ENCODE measurements around the gene FAM118A. TPM values are rescaled to one million over a fixed set of nuclear protein-coding genes. Genes with fewer than 3 reads are reported as not detected.

The FAM118A gene
- total and polyA plus RNA-seq, 12 donors, result 10.2 to 35.7 (median 16.3) TPM

GRCh38 chr22:45376009-45376408 is 66.3 kb downstream of the FAM118A start:
- Histone ChIP-seq H3K9me3 (no peaks in the 10 kb centered on the region), H3K36me3 (no peaks in the 10 kb centered on the region), H3K27ac (no peak overlapping the region), H3K4me1 (peaks cover 0 to 10% (median 0%) of the 10 kb centered on the region in 9 donors), H3K4me3 (no peak overlapping the region), H3K27me3 (no peaks in the 10 kb centered on the region)
- intact Hi-C loops (cut with DNase I), result no loop called here
- ATAC-seq, result no peak
- WGBS, 2 donors, result 91 to 95% methylated on average over 3 of the region's 3 CpGs
- TF ChIP-seq CTCF (IDR thresholded peaks at IDR 0.05), result no peak
- DNase-seq, result no peak

- DNase-seq (peak in 1 of 2 donors; percentile 7), ATAC-seq (no peak)
- 63 to 75% methylated on average over 1 of the region's 1 CpG for WGBS, 2 donors
- Histone ChIP-seq H3K36me3 (no peaks in the 10 kb centered on the region), H3K27ac (no peak overlapping the region), H3K4me3 (no peak overlapping the region), H3K4me1 (peaks cover 0 to 10% (median 0%) of the 10 kb centered on the region in 9 donors), H3K27me3 (no peaks in the 10 kb centered on the region), H3K9me3 (no peaks in the 10 kb centered on the region)
- intact Hi-C loops (cut with DNase I), result no loop called here
- TF ChIP-seq CTCF (IDR thresholded peaks at IDR 0.05), result no peak
Measured at GRCh38 chr22:45376703-45377102, 67.0 kb downstream of the FAM118A start.

- Histone ChIP-seq H3K27me3 (no peaks in the 10 kb centered on the region), H3K4me3 (no peak overlapping the region), H3K27ac (no peak overlapping the region), H3K36me3 (no peaks in the 10 kb centered on the region), H3K4me1 (peaks cover 0 to 10% (median 0%) of the 10 kb centered on the region in 9 donors), H3K9me3 (no peaks in the 10 kb centered on the region)
- intact Hi-C loops (cut with DNase I), result no loop called here
- WGBS, 2 donors, result 88 to 89% methylated on average over 2 of the region's 2 CpGs
- ATAC-seq (no peak), DNase-seq (no peak)
- TF ChIP-seq CTCF (IDR thresholded peaks at IDR 0.05), result no peak
Measured at GRCh38 chr22:45381348-45381747, 71.6 kb downstream of the FAM118A start.

GRCh38 chr22:45389546-45389945 is 79.8 kb downstream of the FAM118A start:
- no peaks in the 10 kb centered on the region for H3K36me3 ChIP-seq
- H3K9me3 ChIP-seq, result no peaks in the 10 kb centered on the region
- WGBS, 2 donors, result 86 to 89% methylated on average over 3 of the region's 3 CpGs
- intact Hi-C loops (cut with DNase I), result no loop called here
- no peaks in the 10 kb centered on the region for H3K4me1 ChIP-seq
- H3K27ac ChIP-seq, result no peak overlapping the region
- H3K27me3 ChIP-seq, result peaks cover 0 to 7% (median 0%) of the 10 kb centered on the region in 7 donors
- no peak overlapping the region for H3K4me3 ChIP-seq
- no peak for DNase-seq
- ATAC-seq, result no peak
- TF ChIP-seq CTCF (IDR thresholded peaks at IDR 0.05), result no peak

Other genes starting within 250 kb of the FAM118A start
- 10 to 100 TPM; 10.7 to 21.2 (median 15.3) TPM for gene NUP50, start 146.0 kb upstream of the FAM118A start, total RNA-seq
- 10 to 100 TPM in 1 of 2 donors, 1 to 10 TPM in 1; 5.7 to 11.4 TPM for gene NUP50, start 146.0 kb upstream of the FAM118A start, polyA plus RNA-seq
- gene KIAA0930, start 69.0 kb upstream of the FAM118A start, total RNA-seq, result 10 to 100 TPM; 12.2 to 48.3 (median 16.9) TPM
- 10 to 100 TPM in 1 of 2 donors, 1 to 10 TPM in 1; 9.1 to 16.2 TPM for gene KIAA0930, start 69.0 kb upstream of the FAM118A start, polyA plus RNA-seq
- gene UPK3A, start 25.0 kb upstream of the FAM118A start, total RNA-seq, result not detected
- under 1 TPM in 1 of 2 donors, not detected in 1; 0.48 TPM for gene UPK3A, start 25.0 kb upstream of the FAM118A start, polyA plus RNA-seq
- gene SMC1B, start 103.7 kb downstream of the FAM118A start, total RNA-seq, result under 1 TPM in 1 of 10 donors, not detected in 9; 0.05 TPM
- not detected for gene SMC1B, start 103.7 kb downstream of the FAM118A start, polyA plus RNA-seq
- 1 to 10 TPM in 1 of 10 donors, under 1 TPM in 1, not detected in 8; 0.20 to 1.2 TPM for gene RIBC2, start 103.8 kb downstream of the FAM118A start, total RNA-seq
- gene RIBC2, start 103.8 kb downstream of the FAM118A start, polyA plus RNA-seq, result under 1 TPM in 1 of 2 donors, not detected in 1; 0.06 TPM
- gene FBLN1, start 192.9 kb downstream of the FAM118A start, total RNA-seq, result 100 to 1,000 TPM in 1 of 10 donors, 10 to 100 TPM in 9; 31.3 to 126 (median 51.0) TPM
- 10 to 100 TPM; 36.4 to 77.0 TPM for gene FBLN1, start 192.9 kb downstream of the FAM118A start, polyA plus RNA-seq

Measured in heart right ventricle (tissue), 16 donors.